ENCODE data around the gene COG3. TPM values are rescaled to one million over a fixed set of nuclear protein-coding genes. Genes with fewer than 3 reads are reported as not detected.

COG3 gene
- total and polyA plus RNA-seq, 7 experiments from 2014 or later = 26.5 to 50.1 (median 43.2) TPM

DNA sequence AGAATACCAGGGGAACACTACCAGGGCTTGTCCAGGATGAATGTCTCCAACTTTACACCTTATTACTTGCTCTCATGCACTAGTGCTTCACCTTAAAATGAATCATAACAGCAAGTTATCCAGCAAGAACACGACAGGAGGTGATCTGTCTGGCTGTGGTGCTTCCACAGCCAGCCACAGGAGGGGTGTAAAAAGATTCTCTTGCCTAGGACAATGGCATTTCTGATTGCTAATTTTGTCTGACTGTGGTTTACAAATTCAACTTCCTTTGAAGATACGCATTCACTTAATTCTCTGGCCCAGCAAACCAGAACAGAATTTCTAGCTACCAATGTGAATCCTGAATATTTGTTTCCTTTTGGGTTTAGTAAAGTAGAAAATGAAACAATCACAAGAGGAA, 23.1 kb upstream of the COG3 start:
- Histone ChIP-seq H3K9me3 (ENCODE audit: control insufficient read depth in 2 of 3, low read length in 3 of 3) (no peaks in the 10 kb centered on the region), H3K27me3 (ENCODE audit: control insufficient read depth in 2 of 2, insufficient read depth in 2 of 2, low read length in 2 of 2) (no peaks in the 10 kb centered on the region), H3K36me3 (ENCODE audit: control insufficient read depth in 2 of 3, insufficient read depth in 3 of 3, low read length in 3 of 3) (no peaks in the 10 kb centered on the region), H3K4me1 (ENCODE audit: control insufficient read depth in 2 of 2, insufficient read depth in 2 of 2, low read length in 2 of 2) (peaks cover 0 to 3% of the 10 kb centered on the region in 2 donors), H3K27ac (ENCODE audit: low read depth, low read length) (no peak overlapping the region), H3K4me3 (ENCODE audit: low read length) (no peak overlapping the region)
- Mint-ChIP-seq H3K4me1 (peaks cover 5 to 14% (median 8%) of the 10 kb centered on the region in 7 donors), H3K27ac (peak overlapping the region in 3 of 9 donors; percentile 34 to 59 (median 53)), H3K27me3 (peaks cover 0 to 10% (median 0%) of the 10 kb centered on the region in 5 donors), H3K9me3 (no peaks in the 10 kb centered on the region), H3K36me3 (peaks cover 0 to 5% (median 0%) of the 10 kb centered on the region in 5 donors), H3K4me3 (peak overlapping the region in 4 of 10 donors; percentile 6 to 22 (median 8))
- no peak for DNase-seq
- ChIA-PET POLR2A (no interaction called here), CTCF (interaction anchor here (0.6 kb wide), 1 partner anchor 45 kb away, joined by 3 read pairs; no protein-coding TSS in a partner anchor)
- intact Hi-C loops (cut with micrococcal nuclease) = loop anchor here (1.0 to 2.0 kb wide), 2 partner anchors 23 kb away; partner anchors contain the start of gene COG3 (in 2 of the 2)
- no peak for ATAC-seq

DNA sequence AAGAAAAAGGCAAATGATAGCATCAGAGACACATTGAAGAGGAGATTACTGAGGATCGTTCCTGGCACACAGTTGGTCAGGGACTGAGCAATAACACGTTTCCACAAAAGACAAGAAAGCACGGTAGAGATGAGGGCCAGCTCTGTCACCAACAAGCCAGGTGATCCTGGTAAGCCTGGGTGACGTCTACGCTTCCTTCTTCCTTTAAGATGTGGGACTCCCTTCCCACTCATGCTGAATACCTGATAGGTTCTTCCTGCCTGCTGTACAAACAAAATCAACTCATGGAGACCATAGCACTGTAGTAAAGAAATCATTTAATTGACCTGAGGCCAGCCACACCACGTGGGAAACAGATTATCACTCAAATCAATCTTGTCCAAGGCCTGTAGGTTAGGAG, 19.7 kb upstream of the COG3 start:
- H3K27ac ChIP-seq (ENCODE audit: low read depth, low read length) = no peak overlapping the region
- no peaks in the 10 kb centered on the region for H3K9me3 Mint-ChIP-seq
- peaks cover 5 to 14% (median 8%) of the 10 kb centered on the region in 7 donors for H3K4me1 Mint-ChIP-seq
- no peaks in the 10 kb centered on the region for H3K9me3 ChIP-seq (ENCODE audit: control insufficient read depth in 2 of 3, low read length in 3 of 3)
- peaks cover 0 to 3% of the 10 kb centered on the region in 2 donors for H3K4me1 ChIP-seq (ENCODE audit: control insufficient read depth in 2 of 2, insufficient read depth in 2 of 2, low read length in 2 of 2)
- intact Hi-C loops (cut with micrococcal nuclease) = no loop called here
- H3K36me3 ChIP-seq (ENCODE audit: control insufficient read depth in 2 of 3, insufficient read depth in 3 of 3, low read length in 3 of 3) = no peaks in the 10 kb centered on the region
- H3K27me3 Mint-ChIP-seq = peaks cover 0 to 24% (median 0%) of the 10 kb centered on the region in 5 donors
- H3K27me3 ChIP-seq (ENCODE audit: control insufficient read depth in 2 of 2, insufficient read depth in 2 of 2, low read length in 2 of 2) = no peaks in the 10 kb centered on the region
- no peak for ATAC-seq
- no peak overlapping the region for H3K4me3 Mint-ChIP-seq
- H3K27ac Mint-ChIP-seq = no peak overlapping the region
- H3K36me3 Mint-ChIP-seq = peaks cover 0 to 5% (median 0%) of the 10 kb centered on the region in 5 donors
- H3K4me3 ChIP-seq (ENCODE audit: low read length) = no peak overlapping the region
- POLR2A ChIA-PET = no interaction called here
- CTCF ChIA-PET = no interaction called here
- DNase-seq = no peak

DNA sequence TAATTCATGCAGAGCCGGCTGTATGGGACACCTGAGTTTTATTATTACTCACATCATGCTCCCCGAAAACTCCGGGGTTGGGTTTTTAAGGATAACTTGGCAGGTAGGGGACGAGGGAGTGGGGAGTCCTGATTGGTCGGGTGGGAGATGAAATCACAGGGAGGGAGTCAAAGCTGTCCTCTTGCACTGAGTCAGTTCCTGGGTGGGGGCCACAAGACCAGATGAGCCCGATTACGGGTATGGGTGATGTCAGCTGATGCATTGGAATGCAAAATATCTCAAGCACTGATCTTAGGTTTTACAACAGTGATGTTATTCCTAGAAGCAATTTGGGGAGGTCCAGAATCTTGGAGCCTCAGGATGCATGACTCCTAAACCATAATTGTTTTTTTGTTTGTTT, 18.6 kb upstream of the COG3 start:
- Histone ChIP-seq H3K27me3 (ENCODE audit: control insufficient read depth in 2 of 2, insufficient read depth in 2 of 2, low read length in 2 of 2) (no peaks in the 10 kb centered on the region), H3K4me3 (ENCODE audit: low read length) (no peak overlapping the region), H3K36me3 (ENCODE audit: control insufficient read depth in 2 of 3, insufficient read depth in 3 of 3, low read length in 3 of 3) (no peaks in the 10 kb centered on the region), H3K27ac (ENCODE audit: low read depth, low read length) (no peak overlapping the region), H3K9me3 (ENCODE audit: control insufficient read depth in 2 of 3, low read length in 3 of 3) (no peaks in the 10 kb centered on the region), H3K4me1 (ENCODE audit: control insufficient read depth in 2 of 2, insufficient read depth in 2 of 2, low read length in 2 of 2) (peaks cover 0 to 3% of the 10 kb centered on the region in 2 donors)
- H3K4me3 Mint-ChIP-seq = no peak overlapping the region
- ChIA-PET CTCF (no interaction called here), POLR2A (no interaction called here)
- peaks cover 5 to 10% (median 8%) of the 10 kb centered on the region in 7 donors for H3K4me1 Mint-ChIP-seq
- ATAC-seq (no peak), DNase-seq (no peak)
- H3K9me3 Mint-ChIP-seq = no peaks in the 10 kb centered on the region
- H3K27me3 Mint-ChIP-seq = peaks cover 0 to 27% (median 0%) of the 10 kb centered on the region in 5 donors
- H3K36me3 Mint-ChIP-seq = peaks cover 0 to 5% (median 0%) of the 10 kb centered on the region in 5 donors
- intact Hi-C loops (cut with micrococcal nuclease) = no loop called here
- no peak overlapping the region for H3K27ac Mint-ChIP-seq

DNA sequence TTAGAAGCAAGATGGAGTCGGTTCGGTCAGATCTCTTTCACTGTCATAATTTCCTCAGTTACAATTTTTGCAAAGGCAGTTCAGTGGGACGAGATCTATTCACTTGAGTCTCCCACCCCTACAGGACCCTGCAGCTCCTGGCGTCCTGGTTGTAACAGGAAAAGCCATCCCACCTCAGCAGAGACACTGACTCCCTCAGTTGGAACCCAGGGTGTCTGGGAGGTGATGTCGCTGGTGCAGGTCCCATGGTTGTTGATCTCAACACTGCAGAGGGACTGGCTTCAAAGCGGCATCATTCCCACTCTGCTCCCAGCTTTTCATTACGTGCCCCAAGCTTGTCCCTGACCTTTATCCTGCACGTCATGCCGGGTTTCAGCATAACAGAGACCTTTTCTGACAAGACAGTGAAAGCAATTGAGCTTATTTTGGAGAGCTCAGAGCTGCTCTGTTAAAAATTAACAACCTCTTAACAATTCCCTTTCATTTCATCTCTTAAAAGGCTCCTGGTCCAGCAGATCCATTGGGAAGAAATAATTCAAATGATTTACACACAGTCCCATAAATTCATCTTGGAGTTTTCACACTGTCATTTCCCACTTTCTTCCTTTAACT, 17.6 kb upstream of the COG3 start:
- no peaks in the 10 kb centered on the region for H3K36me3 ChIP-seq (ENCODE audit: control insufficient read depth in 2 of 3, insufficient read depth in 3 of 3, low read length in 3 of 3)

GRCh38 chr13:45448965-45449559, 15.7 kb upstream of the COG3 start:
- no peaks in the 10 kb centered on the region for H3K9me3 ChIP-seq (ENCODE audit: control insufficient read depth in 2 of 3, low read length in 3 of 3)
- no peak overlapping the region for H3K27ac ChIP-seq (ENCODE audit: low read depth, low read length)
- Mint-ChIP-seq H3K27ac (no peak overlapping the region), H3K9me3 (peaks cover 0 to 3% (median 0%) of the 10 kb centered on the region in 11 donors), H3K27me3 (peaks cover 0 to 27% (median 0%) of the 10 kb centered on the region in 5 donors), H3K36me3 (no peaks in the 10 kb centered on the region), H3K4me1 (peaks cover 0 to 4% (median 0%) of the 10 kb centered on the region in 7 donors), H3K4me3 (no peak overlapping the region)
- ATAC-seq (no peak), DNase-seq (no peak)
- no peaks in the 10 kb centered on the region for H3K4me1 ChIP-seq (ENCODE audit: control insufficient read depth in 2 of 2, insufficient read depth in 2 of 2, low read length in 2 of 2)
- ChIA-PET CTCF (interaction anchor here (0.6 to 1.4 kb wide), 2 partner anchors 14 to 78 kb away, joined by 4 read pairs; no protein-coding TSS in a partner anchor), POLR2A (interaction anchor here (0.6 to 1.2 kb wide), 2 partner anchors 14 to 16 kb away, joined by 3 read pairs; partner anchors contain the start of gene COG3)
- no peaks in the 10 kb centered on the region for H3K36me3 ChIP-seq (ENCODE audit: control insufficient read depth in 2 of 3, insufficient read depth in 3 of 3, low read length in 3 of 3)
- no peak overlapping the region for H3K4me3 ChIP-seq (ENCODE audit: low read length)
- no peaks in the 10 kb centered on the region for H3K27me3 ChIP-seq (ENCODE audit: control insufficient read depth in 2 of 2, insufficient read depth in 2 of 2, low read length in 2 of 2)
- intact Hi-C loops (cut with micrococcal nuclease) = no loop called here

More for the DNA sequence above, 17.6 kb upstream of the COG3 start:
- Histone ChIP-seq H3K9me3 (ENCODE audit: control insufficient read depth in 2 of 3, low read length in 3 of 3) (no peaks in the 10 kb centered on the region), H3K4me3 (ENCODE audit: low read length) (no peak overlapping the region), H3K4me1 (ENCODE audit: control insufficient read depth in 2 of 2, insufficient read depth in 2 of 2, low read length in 2 of 2) (no peaks in the 10 kb centered on the region), H3K27me3 (ENCODE audit: control insufficient read depth in 2 of 2, insufficient read depth in 2 of 2, low read length in 2 of 2) (no peaks in the 10 kb centered on the region), H3K27ac (ENCODE audit: low read depth, low read length) (no peak overlapping the region)
- H3K9me3 Mint-ChIP-seq = no peaks in the 10 kb centered on the region
- intact Hi-C loops (cut with micrococcal nuclease) = no loop called here
- H3K4me3 Mint-ChIP-seq = no peak overlapping the region
- H3K36me3 Mint-ChIP-seq = peaks cover 0 to 5% (median 0%) of the 10 kb centered on the region in 5 donors
- CTCF ChIA-PET = no interaction called here
- no peak for ATAC-seq
- DNase-seq = no peak
- POLR2A ChIA-PET = no interaction called here
- no peak overlapping the region for H3K27ac Mint-ChIP-seq
- peaks cover 0 to 5% (median 0%) of the 10 kb centered on the region in 7 donors for H3K4me1 Mint-ChIP-seq
- H3K27me3 Mint-ChIP-seq = peaks cover 0 to 27% (median 0%) of the 10 kb centered on the region in 5 donors

DNA sequence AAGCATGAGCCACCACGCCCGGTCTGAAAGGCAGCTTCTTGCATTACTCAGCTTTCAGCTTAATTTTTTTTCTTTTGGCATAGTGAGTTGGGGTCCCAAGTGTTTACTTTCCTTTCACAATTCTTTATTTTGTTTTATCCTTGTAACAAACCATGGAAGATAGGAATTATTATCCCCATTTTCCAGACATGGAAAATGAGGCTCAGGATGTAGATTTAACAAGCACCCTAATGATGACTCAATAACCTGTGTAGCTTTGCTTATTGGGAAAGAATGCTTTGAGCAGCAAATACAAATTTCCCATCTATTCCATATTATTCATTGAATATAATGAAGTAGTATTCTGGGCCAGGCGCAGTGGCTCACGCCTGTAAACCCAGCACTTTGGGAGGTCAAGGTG, 13.5 kb upstream of the COG3 start:
- Mint-ChIP-seq H3K27me3 (peaks cover 0 to 17% (median 0%) of the 10 kb centered on the region in 5 donors), H3K9me3 (peaks cover 0 to 10% (median 0%) of the 10 kb centered on the region in 11 donors), H3K36me3 (peaks cover 0 to 3% (median 0%) of the 10 kb centered on the region in 5 donors), H3K4me1 (peaks cover 0 to 4% (median 0%) of the 10 kb centered on the region in 7 donors), H3K4me3 (no peak overlapping the region), H3K27ac (no peak overlapping the region)
- Histone ChIP-seq H3K27me3 (ENCODE audit: control insufficient read depth in 2 of 2, insufficient read depth in 2 of 2, low read length in 2 of 2) (no peaks in the 10 kb centered on the region), H3K9me3 (ENCODE audit: control insufficient read depth in 2 of 3, low read length in 3 of 3) (no peaks in the 10 kb centered on the region), H3K4me1 (ENCODE audit: control insufficient read depth in 2 of 2, insufficient read depth in 2 of 2, low read length in 2 of 2) (no peaks in the 10 kb centered on the region), H3K36me3 (ENCODE audit: control insufficient read depth in 2 of 3, insufficient read depth in 3 of 3, low read length in 3 of 3) (no peaks in the 10 kb centered on the region), H3K27ac (ENCODE audit: low read depth, low read length) (no peak overlapping the region), H3K4me3 (ENCODE audit: low read length) (no peak overlapping the region)
- intact Hi-C loops (cut with micrococcal nuclease) = no loop called here
- CTCF ChIA-PET = no interaction called here
- DNase-seq (no peak), ATAC-seq (no peak)
- POLR2A ChIA-PET = interaction anchor here (0.7 kb wide), 1 partner anchor 111 kb away, joined by 3 read pairs; the partner anchor contains the start of gene TPT1
